ENCODE measurements around the gene CDCA5.
A peak's percentile ranks its signal among the peaks of the same experiment; 100 is the strongest.

Gene CDCA5

GRCh38 chr11:65107078-65107477 lies 23.2 kb upstream of the CDCA5 start:
- DNase-seq (ENCODE audit: low read depth): no peak

DNA sequence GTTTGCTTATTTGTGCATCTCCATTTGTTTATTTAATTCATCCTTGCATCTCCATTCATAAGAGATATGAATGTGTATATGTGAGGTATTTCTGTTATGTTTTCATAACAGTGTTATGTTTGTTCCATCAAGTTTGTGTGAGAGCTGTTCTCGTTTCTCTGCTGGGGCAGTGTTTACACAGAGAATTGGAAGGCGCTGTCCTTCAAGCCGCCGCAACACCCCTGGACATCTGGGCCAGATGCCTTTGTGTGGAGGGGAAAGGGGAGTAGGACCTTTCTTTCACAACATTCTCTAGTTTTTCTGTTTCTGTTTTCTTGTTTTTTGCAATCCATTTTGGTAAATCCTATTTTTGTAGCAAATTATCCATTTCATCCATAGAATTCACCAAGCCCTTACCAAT lies 20.8 kb upstream of the CDCA5 start:
- no peak for DNase-seq (ENCODE audit: low read depth)

DNA sequence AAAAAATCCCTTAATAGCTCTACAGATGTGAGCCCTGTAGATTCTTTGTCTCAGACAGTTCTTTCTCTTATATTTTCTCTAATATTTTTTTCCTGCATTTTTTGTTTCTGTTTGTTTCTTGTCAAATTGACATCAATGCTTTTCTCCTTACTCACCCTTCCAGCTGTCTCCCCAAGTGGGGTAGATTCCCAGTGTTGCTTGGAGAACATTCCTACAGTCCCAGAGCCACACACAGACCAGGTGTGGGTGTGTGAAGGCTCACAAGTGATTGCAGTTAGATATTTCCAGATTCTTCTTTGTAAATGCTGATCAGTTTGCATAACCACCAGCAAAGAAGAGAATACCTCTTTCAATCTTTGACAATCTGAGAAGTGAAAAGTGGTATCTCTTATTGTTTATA lies 19.6 kb upstream of the CDCA5 start:
- DNase-seq (ENCODE audit: low read depth): no peak

DNA sequence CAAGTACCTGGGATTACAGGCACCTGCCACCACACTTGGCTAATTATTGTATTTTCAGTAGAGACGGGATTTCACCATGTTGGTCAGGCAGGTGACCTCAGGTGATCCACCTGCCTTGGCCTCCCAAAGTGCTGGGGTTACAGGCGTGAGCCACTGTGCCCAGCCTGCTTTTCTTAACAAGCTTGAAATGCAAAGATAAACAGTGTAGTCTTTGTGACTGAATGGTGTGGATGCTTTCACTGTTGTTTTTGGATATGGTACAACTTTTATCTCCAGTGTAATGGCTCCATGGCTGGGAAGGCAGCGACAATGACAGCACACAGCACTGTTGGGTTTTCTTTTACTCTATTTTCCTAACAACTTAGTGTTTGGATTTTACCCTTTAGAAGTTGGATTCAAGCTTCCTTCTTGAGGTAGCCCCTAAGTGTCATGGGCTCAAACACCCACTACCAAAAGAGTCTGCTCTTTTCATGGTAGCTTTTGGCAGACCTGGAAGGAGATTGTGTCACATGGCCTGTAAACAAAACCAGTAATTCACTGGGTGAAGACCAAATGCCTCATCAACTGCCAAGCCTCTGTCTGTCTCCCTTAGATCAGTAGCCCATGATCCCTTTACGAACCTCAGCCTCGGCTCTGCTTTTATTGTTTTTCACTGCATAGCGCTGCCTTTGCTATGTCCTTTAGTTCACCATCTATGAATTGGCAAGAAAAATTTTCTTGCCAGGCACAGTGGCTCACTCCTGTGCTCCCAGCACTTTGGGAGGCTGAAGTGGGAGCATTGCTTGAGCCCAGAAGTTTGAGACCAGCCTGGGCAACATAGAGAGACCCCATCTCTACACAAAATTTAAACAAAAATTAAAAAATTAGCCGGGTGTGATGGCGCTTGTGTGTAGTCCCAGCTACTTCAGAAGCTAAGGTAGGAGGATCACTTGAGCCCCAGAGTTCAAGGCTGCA lies 18.6 kb upstream of the CDCA5 start:
- DNase-seq (ENCODE audit: low read depth): no peak

- DNase-seq (ENCODE audit: low read depth): no peak
These were observed 17.0 kb upstream of the CDCA5 start for GRCh38 chr11:65100674-65101350.

GRCh38 chr11:65096926-65097325 lies 13.1 kb upstream of the CDCA5 start:
- no peak for DNase-seq (ENCODE audit: low read depth)

- DNase-seq (ENCODE audit: low read depth): peak; percentile 77
These were observed 12.3 kb upstream of the CDCA5 start, which contains the start of gene VPS51 for GRCh38 chr11:65095974-65096806. VPS51 (plus strand) TSS chr11:65096214; CDS start chr11:65096251, 37 bp downstream.

DNA sequence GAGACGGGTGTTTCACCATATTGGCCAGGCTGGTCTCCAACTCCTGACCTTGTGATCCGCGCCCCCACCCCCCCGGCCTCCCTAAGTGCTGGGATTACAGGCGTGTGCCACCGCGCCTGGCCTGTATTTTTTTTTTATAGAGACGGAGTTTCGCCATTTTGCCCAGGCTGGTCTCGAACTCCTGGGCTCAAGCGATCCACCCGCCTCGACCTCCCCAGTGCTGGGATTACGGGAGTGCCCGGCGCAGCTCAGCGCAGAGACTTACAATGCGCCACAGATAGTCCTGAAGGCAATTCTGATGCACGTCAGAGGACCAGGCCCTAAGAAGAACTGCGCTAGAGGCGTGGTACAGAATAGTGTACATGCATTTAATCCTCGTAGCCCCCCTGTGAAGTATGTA lies 11.6 kb upstream of the CDCA5 start:
- no peak for DNase-seq (ENCODE audit: low read depth)

DNA sequence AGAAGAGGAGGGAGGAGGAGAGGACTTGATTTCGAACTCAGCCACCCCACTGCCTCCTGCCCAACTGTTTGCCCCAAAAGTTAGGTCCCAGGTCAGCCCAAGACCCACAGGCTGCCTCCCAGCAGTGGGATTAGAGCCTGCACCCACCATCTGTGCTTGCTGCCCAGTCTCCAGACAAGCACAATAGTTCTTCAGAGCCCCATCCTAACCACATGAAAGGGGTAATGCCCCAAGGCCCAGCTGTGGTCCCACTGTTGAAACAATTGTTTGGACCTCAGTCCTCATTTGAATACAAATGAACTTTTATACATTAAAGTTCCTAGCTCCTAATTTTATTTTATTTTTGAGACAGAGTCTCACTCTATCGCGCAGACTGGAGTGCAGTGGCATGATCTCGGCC lies 6.8 kb upstream of the CDCA5 start:
- no peak for DNase-seq (ENCODE audit: low read depth)

GRCh38 chr11:65089621-65090020 lies 5.8 kb upstream of the CDCA5 start:
- no peak for DNase-seq (ENCODE audit: low read depth)

DNA sequence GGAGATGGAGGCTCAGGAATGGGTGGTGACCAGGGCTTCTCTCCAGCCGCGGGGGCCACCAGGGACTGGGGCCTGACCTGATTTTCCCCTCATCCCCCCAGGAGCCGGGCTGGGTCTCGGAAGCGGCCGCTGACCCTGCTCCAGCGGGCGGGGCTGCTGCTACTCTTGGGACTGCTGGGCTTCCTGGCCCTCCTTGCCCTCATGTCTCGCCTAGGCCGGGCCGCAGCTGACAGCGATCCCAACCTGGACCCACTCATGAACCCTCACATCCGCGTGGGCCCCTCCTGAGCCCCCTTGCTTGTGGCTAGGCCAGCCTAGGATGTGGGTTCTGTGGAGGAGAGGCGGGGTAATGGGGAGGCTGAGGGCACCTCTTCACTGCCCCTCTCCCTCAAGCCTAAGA lies 4.0 kb upstream of the CDCA5 start:
- DNase-seq (ENCODE audit: low read depth): no peak

DNA sequence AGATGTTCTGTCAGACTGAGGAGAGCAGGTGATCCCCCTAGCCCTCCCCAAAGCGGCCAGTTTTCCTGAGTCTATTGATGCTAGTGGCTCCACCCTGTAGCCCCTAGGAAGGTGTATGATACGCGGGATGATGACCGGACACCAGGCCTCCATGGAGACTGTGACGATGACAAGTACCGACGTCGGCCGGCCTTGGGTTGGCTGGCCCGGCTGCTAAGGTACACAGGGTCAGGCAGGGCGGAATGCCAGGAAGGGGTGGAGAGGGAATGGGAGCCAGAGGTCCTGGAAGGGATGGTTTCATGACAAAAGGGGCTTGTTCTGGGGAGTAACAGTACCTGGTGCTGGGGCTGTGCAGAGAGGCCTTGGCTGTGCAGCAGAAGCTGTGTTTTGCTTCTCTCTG lies 3.4 kb upstream of the CDCA5 start:
- DNase-seq (ENCODE audit: low read depth): no peak

DNA sequence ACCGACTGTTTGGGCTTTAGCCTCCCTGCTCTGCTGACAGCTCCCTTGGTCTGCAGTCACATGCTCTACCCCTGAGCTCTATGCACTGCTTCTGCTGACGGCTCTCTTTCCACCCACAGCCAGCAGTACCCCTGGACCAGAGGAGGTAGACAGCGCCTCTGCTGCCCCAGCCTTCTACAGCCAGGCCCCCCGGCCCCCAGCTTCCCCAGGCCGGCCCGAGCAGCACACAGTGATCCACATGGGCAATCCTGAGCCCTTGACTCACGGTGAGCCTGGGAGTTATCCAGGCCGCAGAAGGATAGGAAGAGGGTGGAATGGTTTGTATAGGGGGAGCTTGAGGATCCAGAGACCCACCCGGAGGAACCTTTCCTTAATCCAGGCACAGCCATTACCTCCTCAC lies 3.0 kb upstream of the CDCA5 start:
- DNase-seq (ENCODE audit: low read depth): no peak

GRCh38 chr11:65085446-65085845 lies 1.6 kb upstream of the CDCA5 start:
- no peak for DNase-seq (ENCODE audit: low read depth)

GRCh38 chr11:65084598-65085375 lies 947 bp upstream of the CDCA5 start:
- no peak for DNase-seq (ENCODE audit: low read depth)

DNA sequence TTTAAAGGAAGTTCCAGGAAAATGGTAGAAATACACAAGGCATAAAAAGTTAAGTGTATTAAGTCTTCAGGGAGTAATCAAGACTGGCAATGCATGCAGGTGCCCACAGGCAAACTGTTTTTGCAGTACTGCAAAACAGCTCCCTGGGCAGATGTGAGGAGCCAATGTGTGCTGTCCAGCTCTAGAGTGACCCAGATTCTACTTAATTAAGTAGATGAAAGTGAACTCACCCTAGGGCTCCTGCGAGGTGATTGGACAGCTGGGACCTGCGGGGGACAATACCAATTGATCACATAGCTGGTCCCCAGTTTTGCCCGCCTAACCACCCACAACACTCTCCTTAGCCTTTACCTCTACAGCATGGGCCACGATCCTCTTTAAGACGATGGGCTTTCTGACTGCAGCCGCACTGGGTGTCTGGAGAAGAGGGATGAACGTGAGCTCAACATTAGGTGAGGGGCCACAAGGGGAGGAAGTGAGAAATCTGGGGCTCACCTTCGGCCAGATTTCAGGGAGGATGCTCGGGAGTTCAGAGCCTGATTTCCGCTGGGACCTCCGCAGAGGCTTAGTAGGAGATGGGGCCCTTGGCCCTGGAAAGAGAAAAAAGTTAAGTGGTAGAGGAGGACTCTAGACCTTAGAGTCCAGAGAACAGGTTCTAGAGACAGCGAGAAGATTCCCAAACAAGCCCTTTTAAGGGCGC lies 556 bp downstream of the CDCA5 start:
- no peak for DNase-seq (ENCODE audit: low read depth)

- no peak for DNase-seq (ENCODE audit: low read depth)
These were observed 5.0 kb downstream of the CDCA5 start for GRCh38 chr11:65078786-65079342.

DNA sequence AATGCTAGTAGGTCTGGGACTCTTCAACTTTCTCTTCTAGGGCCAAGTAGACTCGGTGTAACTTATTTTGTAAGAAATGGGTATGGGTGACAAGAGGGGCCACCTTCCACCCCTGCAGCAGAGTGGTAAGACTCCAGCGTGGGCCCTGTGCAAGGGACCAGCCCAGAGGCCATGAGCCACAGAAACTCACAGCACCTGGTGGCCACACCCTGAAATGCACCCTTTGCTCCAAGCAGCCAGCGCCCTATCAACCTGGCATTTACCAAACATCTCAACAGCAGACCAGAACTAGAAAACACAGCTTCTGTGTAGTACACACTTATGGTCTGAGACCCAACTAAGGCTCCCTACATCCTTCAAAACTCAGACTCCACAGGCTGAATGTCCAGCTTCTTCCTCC lies 5.7 kb downstream of the CDCA5 start:
- peak; percentile 54 for DNase-seq (ENCODE audit: low read depth)

- no peak for DNase-seq (ENCODE audit: low read depth)
These were observed 6.4 kb downstream of the CDCA5 start for GRCh38 chr11:65077451-65077850.

- DNase-seq (ENCODE audit: low read depth): no peak
These were observed 11.2 kb downstream of the CDCA5 start for GRCh38 chr11:65072631-65072966.
